Measurements from ENCODE around the gene PPP3CA.
"Not testable (repeated sequence)": the region's sequence is repeated elsewhere in the genome, so short reads cannot be mapped to it uniquely, and the experiment has no call there.

The PPP3CA gene

GRCh38 chr4:101005659-101006058 is 341.7 kb downstream of the PPP3CA start:
- no peak overlapping the region for H3K27ac ChIP-seq
- TF ChIP-seq, protein P1, sequence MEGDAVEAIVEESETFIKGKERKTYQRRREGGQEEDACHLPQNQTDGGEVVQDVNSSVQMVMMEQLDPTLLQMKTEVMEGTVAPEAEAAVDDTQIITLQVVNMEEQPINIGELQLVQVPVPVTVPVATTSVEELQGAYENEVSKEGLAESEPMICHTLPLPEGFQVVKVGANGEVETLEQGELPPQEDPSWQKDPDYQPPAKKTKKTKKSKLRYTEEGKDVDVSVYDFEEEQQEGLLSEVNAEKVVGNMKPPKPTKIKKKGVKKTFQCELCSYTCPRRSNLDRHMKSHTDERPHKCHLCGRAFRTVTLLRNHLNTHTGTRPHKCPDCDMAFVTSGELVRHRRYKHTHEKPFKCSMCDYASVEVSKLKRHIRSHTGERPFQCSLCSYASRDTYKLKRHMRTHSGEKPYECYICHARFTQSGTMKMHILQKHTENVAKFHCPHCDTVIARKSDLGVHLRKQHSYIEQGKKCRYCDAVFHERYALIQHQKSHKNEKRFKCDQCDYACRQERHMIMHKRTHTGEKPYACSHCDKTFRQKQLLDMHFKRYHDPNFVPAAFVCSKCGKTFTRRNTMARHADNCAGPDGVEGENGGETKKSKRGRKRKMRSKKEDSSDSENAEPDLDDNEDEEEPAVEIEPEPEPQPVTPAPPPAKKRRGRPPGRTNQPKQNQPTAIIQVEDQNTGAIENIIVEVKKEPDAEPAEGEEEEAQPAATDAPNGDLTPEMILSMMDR (conservative IDR thresholded peaks at IDR 0.05): no peak

DNA sequence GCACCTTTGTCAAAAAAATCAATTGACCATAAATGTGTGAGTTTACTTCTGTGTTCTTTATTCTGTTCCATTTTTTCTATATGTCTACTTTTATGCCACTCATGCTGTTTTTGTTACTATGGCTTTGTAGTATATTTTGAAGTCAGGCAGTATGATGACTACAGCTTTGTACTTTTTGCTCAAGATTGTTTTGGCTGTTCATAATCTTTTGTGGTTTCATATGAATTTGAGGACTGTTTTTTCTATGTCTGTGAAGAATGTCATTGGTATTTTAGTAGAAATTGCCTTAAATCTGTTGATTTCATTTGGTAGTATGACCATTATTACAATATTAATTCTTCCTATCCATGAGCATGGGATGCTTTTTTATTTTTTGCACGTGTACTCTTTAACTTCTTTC is 346.8 kb downstream of the PPP3CA start:
- H3K27ac ChIP-seq: no peak overlapping the region
- TF ChIP-seq, protein P1 (conservative IDR thresholded peaks at IDR 0.05): no peak

DNA sequence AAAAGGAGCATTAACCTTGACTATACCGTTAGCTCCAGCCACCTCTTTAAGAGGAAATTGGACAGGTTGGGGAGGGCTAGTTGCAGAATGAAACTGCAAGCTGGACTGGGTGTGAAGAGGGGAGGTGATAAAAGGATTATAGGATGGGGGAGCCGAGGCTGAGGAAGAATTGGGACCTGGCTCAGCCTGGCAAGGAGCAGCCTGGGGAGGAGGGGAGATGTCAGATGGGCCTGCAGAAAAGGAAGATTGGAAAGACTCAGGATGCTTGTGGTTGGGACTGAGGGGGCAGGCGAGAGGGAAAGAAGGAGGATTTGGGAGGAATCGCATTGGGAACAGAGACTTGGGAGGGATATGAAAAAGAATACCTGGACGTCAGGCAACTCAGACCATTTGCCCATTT is 351.7 kb downstream of the PPP3CA start:
- no peak overlapping the region for H3K27ac ChIP-seq
- TF ChIP-seq, protein P1 (conservative IDR thresholded peaks at IDR 0.05): no peak

- not testable (repeated sequence) for H3K27ac ChIP-seq
These were observed 352.3 kb downstream of the PPP3CA start for GRCh38 chr4:100995002-100995401.

- H3K27ac ChIP-seq: peak overlapping the region; percentile 11; the same call in 1 of the 2 replicates
These were observed 355.8 kb downstream of the PPP3CA start for GRCh38 chr4:100991332-100992069.

GRCh38 chr4:100989401-100989800 is 357.9 kb downstream of the PPP3CA start:
- no peak overlapping the region for H3K27ac ChIP-seq
- TF ChIP-seq, protein P1 (conservative IDR thresholded peaks at IDR 0.05): no peak

- no peak overlapping the region for H3K27ac ChIP-seq
- TF ChIP-seq, protein P1 (conservative IDR thresholded peaks at IDR 0.05): no peak
These were observed 358.4 kb downstream of the PPP3CA start for GRCh38 chr4:100988876-100989275.

DNA sequence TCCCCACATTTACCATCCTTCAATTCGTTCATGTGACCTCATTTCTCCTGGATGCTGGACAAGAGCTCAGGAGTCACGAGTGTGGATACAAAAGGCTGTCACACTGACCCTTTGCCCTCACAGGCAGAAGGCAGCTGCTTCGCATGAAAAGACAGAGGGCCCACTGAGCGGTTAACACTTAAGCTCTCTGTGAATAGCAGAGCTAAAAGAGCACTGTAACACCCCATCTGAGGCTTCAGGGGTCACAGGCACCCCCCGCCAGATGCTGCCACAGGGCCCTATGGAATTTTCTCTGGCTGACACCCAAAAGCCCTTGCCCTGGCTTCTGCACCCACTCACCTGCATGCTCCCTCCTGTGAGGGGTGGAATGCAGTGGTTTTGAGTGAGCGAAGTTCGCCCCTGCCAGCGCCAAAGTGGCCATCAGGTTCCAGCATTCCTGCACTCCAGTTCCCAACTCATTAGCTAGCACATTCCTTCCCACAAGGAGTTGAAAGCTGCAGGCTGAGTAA is 360.9 kb downstream of the PPP3CA start:
- no peak overlapping the region for H3K27ac ChIP-seq
- TF ChIP-seq, protein P1 (conservative IDR thresholded peaks at IDR 0.05): no peak
